Measurements from ENCODE around the gene SPATC1L.
"Not testable (repeated sequence)": the region's sequence is repeated elsewhere in the genome, so short reads cannot be mapped to it uniquely, and the experiment has no call there.

Gene SPATC1L

GRCh38 chr21:46214478-46215340, 30.4 kb upstream of the SPATC1L start:
- DNase-seq = no peak

DNA sequence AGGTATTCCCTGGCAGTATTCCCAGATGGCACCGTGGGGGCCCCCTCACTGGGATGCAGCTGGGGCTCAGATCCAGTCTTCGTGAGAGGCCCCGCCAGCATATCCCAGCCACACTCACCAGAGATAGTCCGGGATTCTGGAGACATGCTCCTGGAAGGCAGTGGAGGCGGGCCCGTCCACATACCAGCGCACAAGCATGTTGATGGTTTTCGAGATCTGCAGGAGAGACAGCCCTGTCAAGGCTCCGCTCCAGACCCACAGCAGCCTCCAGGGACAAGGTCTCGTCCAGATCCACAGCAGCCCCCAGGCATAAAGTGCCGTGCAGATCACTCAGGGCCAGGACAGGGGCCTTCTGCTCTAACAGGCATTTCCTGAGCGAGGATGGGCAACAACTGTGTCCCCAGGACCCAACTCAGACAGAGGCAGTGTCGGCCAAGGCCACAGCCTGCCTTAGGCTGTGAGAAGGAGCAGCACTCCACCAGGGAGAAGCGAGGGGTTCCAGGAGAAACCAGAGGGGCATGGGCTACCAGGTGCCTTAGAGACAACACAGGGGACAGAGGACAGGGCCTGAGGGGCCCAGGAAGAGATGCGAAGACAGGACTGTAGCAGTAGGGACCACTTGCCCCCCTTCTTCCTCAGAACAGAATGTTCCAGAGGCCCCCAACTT, 29.5 kb upstream of the SPATC1L start:
- DNase-seq = no peak

- no peak for DNase-seq
Measured at GRCh38 chr21:46212721-46213484, 28.6 kb upstream of the SPATC1L start.

GRCh38 chr21:46211786-46212720, 27.8 kb upstream of the SPATC1L start:
- DNase-seq = no peak

- DNase-seq = no peak
Measured at GRCh38 chr21:46211376-46211775, 27.1 kb upstream of the SPATC1L start.

GRCh38 chr21:46210378-46211136, 26.3 kb upstream of the SPATC1L start:
- no peak for DNase-seq

- DNase-seq = no peak
Measured at GRCh38 chr21:46208761-46209721, 24.8 kb upstream of the SPATC1L start.

DNA sequence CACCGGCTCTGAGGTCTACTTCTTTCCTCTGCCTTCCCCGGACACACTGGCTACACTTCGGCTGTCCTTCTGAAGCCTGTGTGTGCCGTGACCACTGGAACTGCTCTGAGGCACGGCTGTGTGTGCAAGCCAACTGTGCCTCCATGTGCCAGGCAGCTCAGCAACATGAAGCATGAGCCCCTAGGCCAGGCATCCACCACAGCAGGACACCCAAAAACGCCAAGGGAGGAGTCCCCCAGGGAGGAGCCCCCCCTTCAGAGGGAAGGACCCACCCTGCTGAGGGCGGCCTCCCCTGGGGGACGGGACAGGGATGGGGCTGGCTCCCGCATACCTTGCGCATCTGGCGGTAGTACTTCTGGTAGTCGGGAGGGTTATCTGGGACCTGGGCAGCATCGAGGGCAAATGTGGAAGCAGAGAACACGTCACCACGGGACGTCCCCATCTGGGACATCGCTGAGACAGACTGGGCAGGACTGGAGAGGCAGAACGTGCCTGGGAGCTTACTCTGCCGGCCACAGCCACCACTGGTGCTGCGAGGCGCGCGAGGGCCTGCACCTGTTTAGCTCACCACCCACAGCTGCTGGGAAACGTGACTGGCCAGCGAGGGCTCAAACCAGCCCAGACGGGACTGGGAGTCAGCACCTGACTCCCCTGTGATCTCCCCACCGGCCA, 23.8 kb upstream of the SPATC1L start:
- DNase-seq = no peak

DNA sequence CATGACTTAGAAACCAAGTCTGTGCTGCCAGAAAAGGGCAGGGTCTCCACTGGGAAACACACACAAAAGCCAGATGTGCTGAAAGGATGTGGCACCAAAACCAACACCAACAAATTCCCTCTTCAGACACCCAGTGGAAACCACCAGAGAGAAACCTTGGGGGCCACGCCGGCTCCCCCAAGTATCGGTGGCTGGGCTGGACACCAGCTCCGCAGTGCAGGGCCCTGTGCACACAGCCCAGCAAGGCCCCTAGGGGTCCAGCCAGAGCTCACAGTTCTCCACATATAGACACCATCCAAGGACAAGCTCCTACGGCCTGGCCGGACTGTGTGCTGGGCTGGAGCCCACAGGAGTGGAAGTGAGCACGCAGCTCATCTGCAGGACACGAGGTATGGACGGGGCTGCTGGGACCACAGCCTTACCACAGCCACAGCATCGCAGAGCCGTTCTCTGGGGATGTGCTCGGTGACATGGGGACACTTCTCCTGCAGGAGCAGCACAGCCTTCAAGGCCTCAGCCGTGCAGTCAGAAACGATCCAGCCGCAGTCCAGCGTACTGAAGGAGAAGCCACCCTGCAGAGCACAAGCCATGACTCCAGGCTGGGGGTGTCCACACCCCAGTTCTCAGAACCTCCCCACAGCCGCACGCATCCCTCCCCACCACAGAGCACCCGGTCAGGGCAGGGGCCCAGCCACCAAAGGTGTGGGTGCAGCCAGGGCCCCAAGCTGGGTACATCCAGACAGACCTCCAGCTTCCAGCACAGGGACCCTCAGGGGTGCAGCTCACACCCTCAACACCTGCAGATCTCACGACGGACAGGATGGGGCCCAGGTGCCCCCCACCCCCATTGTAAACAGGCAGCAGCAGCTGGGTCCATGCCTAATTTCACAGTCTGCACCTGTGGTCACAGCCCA, 23.0 kb upstream of the SPATC1L start:
- DNase-seq = no peak

DNA sequence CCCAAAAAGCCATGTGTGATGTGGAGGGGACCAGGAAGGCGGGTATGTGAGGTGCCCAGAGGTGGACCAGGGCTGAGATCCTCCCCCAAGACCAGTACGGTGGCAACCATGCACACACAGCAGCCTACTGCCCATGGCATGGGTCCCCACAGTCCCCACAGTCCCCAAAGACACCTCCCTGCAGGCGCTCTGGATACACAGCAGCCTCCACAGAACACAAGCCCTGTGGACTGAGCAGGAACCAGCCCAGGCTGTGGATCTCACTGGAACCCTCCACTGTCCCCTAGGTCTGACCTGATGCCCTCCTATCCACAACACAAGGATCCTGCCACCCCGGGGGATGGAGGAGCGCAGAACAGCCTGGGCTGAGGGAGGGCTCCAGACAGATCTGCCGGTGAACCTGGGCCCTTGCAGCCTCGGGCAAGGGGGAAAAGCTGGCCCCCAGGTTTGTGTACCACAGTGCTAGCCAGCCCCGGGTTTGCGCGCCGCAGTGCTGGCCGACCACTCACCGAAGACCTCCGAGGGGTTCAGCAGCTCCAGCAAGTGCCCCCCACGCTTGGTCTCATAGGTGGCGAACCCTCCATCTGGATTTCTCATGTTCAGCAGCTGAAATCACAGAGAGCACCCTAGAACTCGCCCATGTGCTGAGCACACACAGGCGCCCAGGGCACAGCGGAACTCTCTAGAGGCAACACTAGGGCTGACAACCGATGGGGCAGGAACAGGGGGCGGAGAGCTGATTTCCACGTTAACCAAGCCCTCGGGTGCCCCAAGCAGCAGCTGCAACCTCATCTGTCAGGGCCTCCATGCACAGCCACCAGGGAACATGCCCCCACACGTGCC, 22.1 kb upstream of the SPATC1L start:
- DNase-seq = no peak

DNA sequence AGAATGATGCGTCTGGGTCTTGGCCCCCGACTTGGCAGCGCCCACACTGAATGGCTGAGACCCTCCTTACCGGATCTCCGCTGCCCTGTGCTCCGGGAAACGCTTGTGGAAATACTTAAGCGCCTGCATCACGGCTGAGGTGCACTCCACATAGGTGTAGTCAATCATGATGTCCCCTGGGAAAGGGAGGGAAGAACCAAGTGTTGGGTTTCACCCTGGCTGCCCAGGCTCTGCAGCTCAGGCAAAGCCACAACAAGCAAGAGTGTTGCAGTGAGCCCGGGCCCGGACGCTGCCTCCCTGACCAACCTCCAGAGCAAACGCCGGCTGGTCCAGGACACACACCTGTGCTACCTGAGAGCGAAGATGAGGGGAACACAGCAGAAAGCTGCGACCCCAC, 21.5 kb upstream of the SPATC1L start:
- no peak for DNase-seq

DNA sequence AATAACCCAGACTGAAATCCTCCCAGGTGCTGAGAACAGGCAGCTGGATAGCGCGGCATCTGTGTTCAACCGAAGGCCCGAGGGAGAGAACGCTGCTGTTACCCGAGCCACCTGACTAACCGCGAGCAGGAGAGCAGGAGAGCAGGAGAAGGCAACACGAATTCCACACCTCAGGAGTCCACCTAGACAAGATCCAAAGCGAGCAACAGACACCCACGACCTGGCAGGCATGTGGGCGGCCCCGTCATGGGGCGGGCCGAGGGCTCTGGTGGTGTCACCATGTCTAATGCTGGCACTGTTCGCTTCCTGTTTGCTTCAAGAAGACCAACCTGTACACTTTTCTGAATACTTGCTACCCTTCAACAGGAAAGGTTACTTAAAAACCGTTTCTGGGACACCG, 20.9 kb upstream of the SPATC1L start:
- no peak for DNase-seq

DNA sequence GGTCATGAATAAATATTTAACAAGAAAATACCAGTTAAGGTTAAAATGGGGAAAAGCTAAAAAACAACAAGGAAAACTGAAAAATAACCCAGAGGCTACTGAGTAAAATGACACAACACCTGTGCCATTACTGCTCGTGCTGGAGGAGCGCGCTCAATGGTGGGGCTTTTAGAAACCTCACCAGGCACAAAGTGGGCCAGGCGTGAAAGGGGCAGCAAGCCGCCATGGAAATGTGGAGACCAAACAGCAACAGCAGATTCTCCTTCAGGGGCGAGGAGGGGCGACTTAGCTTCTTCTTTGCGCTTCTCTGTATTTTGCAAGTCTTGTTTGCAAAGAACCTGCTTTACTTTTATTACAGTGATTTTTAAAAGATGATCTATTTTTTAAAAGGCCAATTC, 18.9 kb upstream of the SPATC1L start:
- no peak for DNase-seq

GRCh38 chr21:46202592-46203202, 18.4 kb upstream of the SPATC1L start:
- no peak for DNase-seq

- DNase-seq = not testable (repeated sequence)
Measured at GRCh38 chr21:46200877-46201803, 16.9 kb upstream of the SPATC1L start.
